Measurements from ENCODE around the gene OTUB1. TPM values are rescaled to one million over a fixed set of nuclear protein-coding genes. Genes with fewer than 3 reads are reported as not detected.

OTUB1 gene
- total and polyA plus RNA-seq, 2 donors from 2014 or later = 69.0 to 118 TPM

GRCh38 chr11:64004590-64004984, 18.3 kb downstream of the OTUB1 start:
- FAIRE-seq = no peak
- intact Hi-C loops (cut with DNase I) = no loop called here

GRCh38 chr11:64005691-64006090, 19.5 kb downstream of the OTUB1 start:
- DNase-seq = peak in 1 of 5 donors; percentile 59
- no peak for TF ChIP-seq CTCF (IDR thresholded peaks at IDR 0.05; ENCODE audit: borderline replicate concordance, extremely low read depth, insufficient read depth)
- Histone ChIP-seq H3K4me1 (ENCODE audit: control insufficient read depth in 2 of 3, insufficient read depth in 2 of 3, low read depth in 1 of 3, low read length in 3 of 3) (peaks cover 0 to 43% (median 8%) of the 10 kb centered on the region in 3 donors), H3K27ac (ENCODE audit: low read depth in 2 of 2, low read length in 2 of 2) (no peak overlapping the region), H3K9me3 (ENCODE audit: control insufficient read depth in 2 of 3, insufficient read depth in 1 of 3, low read length in 3 of 3) (no peaks in the 10 kb centered on the region), H3K27me3 (ENCODE audit: control insufficient read depth, insufficient read depth, low read length) (no peaks in the 10 kb centered on the region), H3K9ac (ENCODE audit: low read length in 3 of 3) (no peak overlapping the region), H3K4me3 (ENCODE audit: low read length in 3 of 3) (no peak overlapping the region), H3K36me3 (ENCODE audit: control insufficient read depth in 2 of 3, insufficient read depth in 3 of 3, low read length in 3 of 3) (no peaks in the 10 kb centered on the region)
- intact Hi-C loops (cut with DNase I) = no loop called here
- no peak for FAIRE-seq

More at GRCh38 chr11:64004590-64004984, 18.3 kb downstream of the OTUB1 start:
- H3K9me3 ChIP-seq (ENCODE audit: control insufficient read depth in 2 of 3, insufficient read depth in 1 of 3, low read length in 3 of 3) = no peaks in the 10 kb centered on the region
- peak overlapping the region in 1 of 2 donors; percentile 67 for H3K27ac ChIP-seq (ENCODE audit: low read depth in 2 of 2, low read length in 2 of 2)
- no peak overlapping the region for H3K4me3 ChIP-seq (ENCODE audit: low read length in 3 of 3)
- DNase-seq = peak in 1 of 5 donors; percentile 56
- no peak overlapping the region for H3K9ac ChIP-seq (ENCODE audit: low read length in 3 of 3)
- TF ChIP-seq CTCF (IDR thresholded peaks at IDR 0.05; ENCODE audit: borderline replicate concordance, extremely low read depth, insufficient read depth) = no peak
- H3K27me3 ChIP-seq (ENCODE audit: control insufficient read depth, insufficient read depth, low read length) = no peaks in the 10 kb centered on the region
- H3K36me3 ChIP-seq (ENCODE audit: control insufficient read depth in 2 of 3, insufficient read depth in 3 of 3, low read length in 3 of 3) = no peaks in the 10 kb centered on the region
- peaks cover 0 to 43% (median 8%) of the 10 kb centered on the region in 3 donors for H3K4me1 ChIP-seq (ENCODE audit: control insufficient read depth in 2 of 3, insufficient read depth in 2 of 3, low read depth in 1 of 3, low read length in 3 of 3)

GRCh38 chr11:64006398-64006797, 20.2 kb downstream of the OTUB1 start:
- no peak overlapping the region for H3K9ac ChIP-seq (ENCODE audit: low read length in 3 of 3)
- intact Hi-C loops (cut with DNase I) = no loop called here
- H3K36me3 ChIP-seq (ENCODE audit: control insufficient read depth in 2 of 3, insufficient read depth in 3 of 3, low read length in 3 of 3) = no peaks in the 10 kb centered on the region
- peaks cover 0 to 39% (median 8%) of the 10 kb centered on the region in 3 donors for H3K4me1 ChIP-seq (ENCODE audit: control insufficient read depth in 2 of 3, insufficient read depth in 2 of 3, low read depth in 1 of 3, low read length in 3 of 3)
- no peaks in the 10 kb centered on the region for H3K27me3 ChIP-seq (ENCODE audit: control insufficient read depth, insufficient read depth, low read length)
- FAIRE-seq (no peak), DNase-seq (no peak)
- TF ChIP-seq CTCF (IDR thresholded peaks at IDR 0.05; ENCODE audit: borderline replicate concordance, extremely low read depth, insufficient read depth) = no peak
- no peak overlapping the region for H3K4me3 ChIP-seq (ENCODE audit: low read length in 3 of 3)
- no peak overlapping the region for H3K27ac ChIP-seq (ENCODE audit: low read depth in 2 of 2, low read length in 2 of 2)
- no peaks in the 10 kb centered on the region for H3K9me3 ChIP-seq (ENCODE audit: control insufficient read depth in 2 of 3, insufficient read depth in 1 of 3, low read length in 3 of 3)

- Histone ChIP-seq H3K9me3 (ENCODE audit: control insufficient read depth in 2 of 3, insufficient read depth in 1 of 3, low read length in 3 of 3) (no peaks in the 10 kb centered on the region), H3K4me3 (ENCODE audit: low read length in 3 of 3) (peak overlapping the region in 2 of 3 donors; percentile 23 to 31), H3K27ac (ENCODE audit: low read depth in 2 of 2, low read length in 2 of 2) (peak overlapping the region; percentile 45 to 69), H3K9ac (ENCODE audit: low read length in 3 of 3) (peak overlapping the region in 1 of 3 donors; percentile 17), H3K36me3 (ENCODE audit: control insufficient read depth in 2 of 3, insufficient read depth in 3 of 3, low read length in 3 of 3) (no peaks in the 10 kb centered on the region), H3K4me1 (ENCODE audit: control insufficient read depth in 2 of 3, insufficient read depth in 2 of 3, low read depth in 1 of 3, low read length in 3 of 3) (peaks cover 0 to 35% (median 8%) of the 10 kb centered on the region in 3 donors), H3K27me3 (ENCODE audit: control insufficient read depth, insufficient read depth, low read length) (no peaks in the 10 kb centered on the region)
- TF ChIP-seq CTCF (IDR thresholded peaks at IDR 0.05; ENCODE audit: borderline replicate concordance, extremely low read depth, insufficient read depth) = no peak
- FAIRE-seq = no peak
- peak; percentile 59 to 79 (median 69) for DNase-seq
- intact Hi-C loops (cut with DNase I) = no loop called here
Measured at GRCh38 chr11:64007160-64007628, 21.0 kb downstream of the OTUB1 start.
